ENCODE data around the gene PLD6.

GRCh38 chr17:17243163-17243562, 37.0 kb upstream of the PLD6 start:
- TF ChIP-seq CTCF (IDR thresholded peaks at IDR 0.05) (no peak), EP300 (IDR thresholded peaks at IDR 0.05) (no peak), POLR2AphosphoS5 (IDR thresholded peaks at IDR 0.05) (no peak), POLR2A (IDR thresholded peaks at IDR 0.05; ENCODE audit: low read depth) (no peak)
